Tibial nerve (tissue), 4 donors: ENCODE measurements around the gene BCL2.

Source experiments
- EP300 ChIP-seq, 2 donors: sonication (generic); formaldehyde crosslinking; IDR thresholded peaks; one replicate each; pipeline ENCODE4 v1.6.1; 2017; ENCODE audit warnings: antibody characterized with exemption in 2 of 2, mild to moderate bottlenecking in 1 of 2
- POLR2A ChIP-seq, 2 donors: fragments of 450-650 bp; IDR thresholded peaks; one replicate each; pipeline ENCODE4 v1.6.1; 2017; ENCODE audit warnings: antibody characterized with exemption in 2 of 2, mild to moderate bottlenecking in 2 of 2, moderate library complexity in 2 of 2
- TF ChIP-seq, protein P1 (sequence below), 5 experiments: fragments of 200-600 bp in 3 of 5; fragments of 450-650 bp in 2 of 5; sonication (generic) in 3 of 5; IDR thresholded peaks; one replicate each; pipeline ENCODE4 v1.5.1; 2016 to 2019; ENCODE audit warnings: antibody characterized with exemption in 5 of 5, mild to moderate bottlenecking in 3 of 5, moderate library complexity in 2 of 5

DNA sequence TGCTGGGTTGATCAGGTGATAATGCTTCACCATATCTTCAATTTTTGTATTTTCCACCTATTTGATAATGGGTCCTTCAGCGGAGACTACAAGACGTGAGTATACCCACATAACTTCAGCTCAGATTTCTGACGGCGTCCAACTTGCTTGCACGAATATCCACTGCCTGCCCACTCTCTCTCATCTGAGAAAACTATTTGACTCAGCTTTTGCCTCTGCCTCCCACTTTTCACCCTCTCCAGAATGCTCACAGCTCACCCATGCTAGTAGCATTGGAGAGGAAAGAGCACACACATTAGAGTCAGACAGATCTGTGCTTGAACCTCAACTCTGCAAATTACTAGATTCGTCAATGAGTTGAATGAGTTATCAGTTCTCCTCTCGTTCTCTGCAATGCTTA lies 166.8 kb downstream of the BCL2 start:
- TF ChIP-seq, protein P1, sequence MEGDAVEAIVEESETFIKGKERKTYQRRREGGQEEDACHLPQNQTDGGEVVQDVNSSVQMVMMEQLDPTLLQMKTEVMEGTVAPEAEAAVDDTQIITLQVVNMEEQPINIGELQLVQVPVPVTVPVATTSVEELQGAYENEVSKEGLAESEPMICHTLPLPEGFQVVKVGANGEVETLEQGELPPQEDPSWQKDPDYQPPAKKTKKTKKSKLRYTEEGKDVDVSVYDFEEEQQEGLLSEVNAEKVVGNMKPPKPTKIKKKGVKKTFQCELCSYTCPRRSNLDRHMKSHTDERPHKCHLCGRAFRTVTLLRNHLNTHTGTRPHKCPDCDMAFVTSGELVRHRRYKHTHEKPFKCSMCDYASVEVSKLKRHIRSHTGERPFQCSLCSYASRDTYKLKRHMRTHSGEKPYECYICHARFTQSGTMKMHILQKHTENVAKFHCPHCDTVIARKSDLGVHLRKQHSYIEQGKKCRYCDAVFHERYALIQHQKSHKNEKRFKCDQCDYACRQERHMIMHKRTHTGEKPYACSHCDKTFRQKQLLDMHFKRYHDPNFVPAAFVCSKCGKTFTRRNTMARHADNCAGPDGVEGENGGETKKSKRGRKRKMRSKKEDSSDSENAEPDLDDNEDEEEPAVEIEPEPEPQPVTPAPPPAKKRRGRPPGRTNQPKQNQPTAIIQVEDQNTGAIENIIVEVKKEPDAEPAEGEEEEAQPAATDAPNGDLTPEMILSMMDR (IDR thresholded peaks at IDR 0.05): no peak
- TF ChIP-seq POLR2A (IDR thresholded peaks at IDR 0.05) (no peak), EP300 (IDR thresholded peaks at IDR 0.05) (no peak)
